H1 (cell line): ENCODE measurements around the gene WIPF3. TPM values are rescaled to one million over a fixed set of nuclear protein-coding genes. Genes with fewer than 3 reads are reported as not detected.

Source experiments
- CTCF ChIA-PET: fragments of 300-600 bp; sonication (Branson Sonifier 250); formaldehyde crosslinking; loops from one replicate; lab custom pipeline; 2021; ENCODE audit not compliant: partially characterized antibody; lab: Charles Lee
- POLR2A ChIA-PET: fragments of 300-600 bp; sonication (Branson Sonifier 250); formaldehyde crosslinking; loops from one replicate; lab custom pipeline; 2021; ENCODE audit warnings: inconsistent platforms; ENCODE audit not compliant: partially characterized antibody; lab: Charles Lee
- DNase-seq, 2 experiments: peaks; one replicate each; pipeline versions ENCODE4 v3.0.0 to v3.0.0-alpha.2; 2010 to 2022; ENCODE audit warnings: low spot score in 2 of 2, low read depth in 1 of 2, mixed read lengths in 1 of 2
- FAIRE-seq: peaks from 2 replicates; lab custom pipeline; 2011; peaks lifted over from hg19 to GRCh38; lab: Jason Lieb, UNC
- H2AFZ ChIP-seq: 2 replicates; pipeline ENCODE4 v1.8.1; 2012; ENCODE audit warnings: low read length, inconsistent platforms
- H2AK5ac ChIP-seq: 2 replicates; pipeline ENCODE4 v1.6.1; 2013; ENCODE audit warnings: low read depth, low read length
- H2BK120ac ChIP-seq: replicated peaks from 2 replicates; pipeline ENCODE3; 2013; ENCODE audit warnings: low read depth, low read length, inconsistent platforms
- H2BK12ac ChIP-seq: 2 replicates; pipeline ENCODE4 v1.6.1; 2013; ENCODE audit warnings: low read depth, low read length
- H2BK15ac ChIP-seq: 2 replicates; pipeline ENCODE4 v1.6.1; 2013; ENCODE audit warnings: low read length
- H2BK20ac ChIP-seq: 2 replicates; pipeline ENCODE4 v1.6.1; 2013; ENCODE audit warnings: low read length
- H2BK5ac ChIP-seq: 2 replicates; pipeline ENCODE4 v1.6.1; 2013; ENCODE audit warnings: low read depth, low read length
- H3K14ac ChIP-seq: 2 replicates; pipeline ENCODE4 v1.6.1; 2013; ENCODE audit warnings: inconsistent platforms; ENCODE audit not compliant: insufficient read length
- H3K18ac ChIP-seq: 2 replicates; pipeline ENCODE4 v1.6.1; 2013; ENCODE audit warnings: low read length; ENCODE audit errors: extremely low read depth
- H3K23ac ChIP-seq: 2 replicates; pipeline ENCODE4 v1.6.1; 2013; ENCODE audit warnings: inconsistent platforms; ENCODE audit not compliant: insufficient read length
- H3K23me2 ChIP-seq: 2 replicates; pipeline ENCODE4 v1.6.1; 2013; ENCODE audit warnings: low read depth, low read length
- H3K27ac ChIP-seq: 2 replicates; pipeline ENCODE4 v1.6.1; 2011; ENCODE audit warnings: low read depth, low read length, inconsistent platforms
- H3K27me3 ChIP-seq, 4 experiments: replicated peaks in 1 of 4; 1 replicate in 1 of 4; 2 replicates in 3 of 4; pipeline versions ENCODE4 v1.6.1 to v1.8.1; 2011 to 2013; ENCODE audit warnings: low read length in 3 of 4, mild to moderate bottlenecking in 3 of 4, inconsistent platforms in 2 of 4, mixed read lengths in 2 of 4, moderate library complexity in 1 of 4; ENCODE audit not compliant: control insufficient read depth in 3 of 4, insufficient read depth in 3 of 4; ENCODE audit errors: extremely low read depth in 1 of 4
- H3K36me3 ChIP-seq, 4 experiments: 2 replicates each; pipeline versions ENCODE4 v1.6.1 to v1.8.1; 2011 to 2013; ENCODE audit warnings: mild to moderate bottlenecking in 4 of 4, low read length in 3 of 4, moderate library complexity in 2 of 4, control low read depth in 1 of 4, inconsistent platforms in 1 of 4; ENCODE audit not compliant: insufficient read depth in 4 of 4, control insufficient read depth in 2 of 4
- H3K4ac ChIP-seq: replicated peaks from 2 replicates; pipeline ENCODE3; 2013; ENCODE audit warnings: low read length, low read depth, mixed read lengths, inconsistent platforms; ENCODE audit not compliant: insufficient read length
- H3K4me1 ChIP-seq, 4 experiments: replicated peaks in 1 of 4; 1 replicate in 1 of 4; 2 replicates in 3 of 4; pipeline versions ENCODE4 v1.6.1 to v1.8.1; 2011 to 2013; ENCODE audit warnings: low read length in 3 of 4, inconsistent platforms in 2 of 4, mixed read lengths in 1 of 4; ENCODE audit not compliant: insufficient read depth in 4 of 4, control insufficient read depth in 3 of 4
- H3K4me2 ChIP-seq, 2 experiments: 2 replicates each; pipeline versions ENCODE4 v1.6.1 to v1.8.1; 2011 to 2013; ENCODE audit warnings: low read depth in 2 of 2, low read length in 2 of 2, control low read depth in 1 of 2, inconsistent platforms in 1 of 2, mild to moderate bottlenecking in 1 of 2; ENCODE audit not compliant: insufficient read depth in 1 of 2
- H3K4me3 ChIP-seq, 4 experiments: fragments of 200-600, 300-600 bp in 1 of 4; sonication (generic), shearing (Covaris generic), sonication (Bioruptor Twin) in 1 of 4; 2 replicates each; pipeline versions ENCODE4 v1.5.1 to v1.8.1; 2011 to 2016; ENCODE audit warnings: low read length in 4 of 4, low read depth in 3 of 4, control low read depth in 2 of 4, inconsistent platforms in 2 of 4, mild to moderate bottlenecking in 2 of 4, mixed read lengths in 1 of 4, moderate library complexity in 1 of 4; ENCODE audit not compliant: insufficient read depth in 2 of 4; ENCODE audit errors: extremely low read depth in 1 of 4
- H3K56ac ChIP-seq: replicated peaks from 2 replicates; pipeline ENCODE3; 2013; ENCODE audit warnings: low read depth, mild to moderate bottlenecking, mixed read lengths, low read length, inconsistent platforms; ENCODE audit not compliant: insufficient read length
- H3K79me1 ChIP-seq: 2 replicates; pipeline ENCODE4 v1.6.1; 2013; ENCODE audit warnings: low read depth, low read length, control low read depth
- H3K79me2 ChIP-seq, 2 experiments: 2 replicates each; pipeline versions ENCODE4 v1.6.1 to v1.8.1; 2012 to 2013; ENCODE audit warnings: low read length in 2 of 2, mild to moderate bottlenecking in 2 of 2, inconsistent platforms in 1 of 2; ENCODE audit not compliant: insufficient read depth in 2 of 2, control insufficient read depth in 1 of 2
- H3K9ac ChIP-seq, 4 experiments: replicated peaks in 1 of 4; 1 replicate in 1 of 4; 2 replicates in 3 of 4; pipeline versions ENCODE4 v1.6.1 to v1.8.1; 2011 to 2013; ENCODE audit warnings: low read depth in 3 of 4, low read length in 3 of 4, control low read depth in 2 of 4, mild to moderate bottlenecking in 2 of 4, moderate library complexity in 2 of 4, inconsistent platforms in 1 of 4; ENCODE audit errors: extremely low read depth in 1 of 4
- H3K9me3 ChIP-seq, 2 experiments: 2 replicates each; pipeline versions ENCODE4 v1.6.1 to v1.8.1; 2012 to 2013; ENCODE audit warnings: mild to moderate bottlenecking in 2 of 2, moderate library complexity in 2 of 2, control low read depth in 1 of 2, inconsistent platforms in 1 of 2, low read depth in 1 of 2, low read length in 1 of 2, mixed read lengths in 1 of 2; ENCODE audit not compliant: insufficient read depth in 2 of 2
- H4K20me1 ChIP-seq, 2 experiments: replicated peaks in 1 of 2; 2 replicates each; pipeline versions ENCODE3 to v1.8.1; 2011 to 2013; ENCODE audit warnings: inconsistent platforms in 2 of 2, low read length in 2 of 2, mild to moderate bottlenecking in 1 of 2; ENCODE audit not compliant: insufficient read depth in 2 of 2, control insufficient read depth in 1 of 2
- H4K5ac ChIP-seq: 2 replicates; pipeline ENCODE4 v1.6.1; 2013; ENCODE audit warnings: low read length, low read depth, mixed read lengths, inconsistent platforms; ENCODE audit not compliant: insufficient read length
- H4K8ac ChIP-seq: 2 replicates; pipeline ENCODE4 v1.8.0; 2013; ENCODE audit warnings: mild to moderate bottlenecking, moderate library complexity, low read length, inconsistent platforms; ENCODE audit not compliant: insufficient read depth; ENCODE audit errors: extremely low read depth
- H4K91ac ChIP-seq: replicated peaks from 2 replicates; pipeline ENCODE3; 2013; ENCODE audit warnings: low read length, mixed read lengths, inconsistent platforms; ENCODE audit not compliant: insufficient read length
- RNF2 ChIP-seq: fragments of 200-900, 300-1000 bp; sonication (generic); IDR thresholded peaks from 2 replicates; pipeline ENCODE4 v1.7.1; 2016; ENCODE audit warnings: borderline replicate concordance, low read depth, mild to moderate bottlenecking, antibody characterized with exemption, low read length; ENCODE audit not compliant: poor library complexity, severe bottlenecking; ENCODE audit errors: missing control alignments
- SP4 ChIP-seq: IDR thresholded peaks from 2 replicates; pipeline ENCODE4 v1.6.1; 2012; ENCODE audit warnings: low read length, inconsistent platforms
- TAF1 ChIP-seq: IDR thresholded peaks from 2 replicates; pipeline ENCODE4 v1.6.1; 2011; ENCODE audit warnings: mild to moderate bottlenecking, low read depth, low read length
- WGBS, 2 experiments: shearing (Covaris generic) in 1 of 2; methylation state at CpG; one replicate each; pipeline versions ENCODE4 v1.1.6 to v1.1.7; 2013 to 2015; ENCODE audit warnings: low lambda C conversion rate in 2 of 2, mixed read lengths in 2 of 2, inconsistent platforms in 1 of 2, low coverage in 1 of 2, missing lambda C conversion rate in 1 of 2; ENCODE audit not compliant: insufficient replicate concordance in 2 of 2, insufficient coverage in 1 of 2, insufficient read length in 1 of 2; ENCODE audit errors: extremely low coverage in 1 of 2, missing lambda C conversion rate in 1 of 2; 5-methylcytosine and 5-hydroxymethylcytosine counted together
- polyA plus RNA-seq, 7 experiments: library from polyadenylated mRNA; depleted of rRNA in 3 of 7; stranded (reverse) in 5 of 7; unstranded in 2 of 7; fragments of >200 nt in 5 of 7; fragments of 200-250 nt in 2 of 7; gene quantifications; 1 replicate in 5 of 7; 2 replicates in 1 of 7; 4 replicates in 1 of 7; pipeline versions ENCODE4 v1.2.1 to v1.2.3, GENCODE V29; 2011 to 2013; ENCODE audit warnings: missing spikeins in 2 of 7, mixed read lengths in 2 of 7
- total RNA-seq: library from RNA; stranded (reverse); fragmentation: NEBNext Ultra II Directional; extraction: Animal tissue kit (Norgen Biotek cat#: 25700); gene quantifications from 2 replicates; pipeline ENCODE4 v1.2.1, GENCODE V29; 2021

Gene WIPF3
- total and polyA plus RNA-seq, 2 of the 8 experiments (the other 6 are each of a cell fraction or from before 2014, with no cell fraction given), result 5.0 to 12.1 TPM

- Histone ChIP-seq H2BK20ac (no peak overlapping the region), H3K56ac (no peak overlapping the region), H2BK12ac (no peak overlapping the region), H3K14ac (no peak overlapping the region), H3K23me2 (peaks cover 6% of the 10 kb centered on the region; the same call in 1 of the 2 replicates), H3K4ac (no peak overlapping the region), H3K4me2 (peak overlapping the region; percentile 84), H3K4me1 (peaks cover 0 to 5% (median 2%) of the 10 kb centered on the region in 4 experiments; a peak in 2 of 7 replicates), H2BK120ac (no peak overlapping the region), H3K27ac (no peak overlapping the region), H3K79me2 (no peaks in the 10 kb centered on the region), H4K20me1 (peaks cover 0 to 2% of the 10 kb centered on the region in 2 experiments), H3K79me1 (no peaks in the 10 kb centered on the region), H2BK15ac (no peak overlapping the region), H4K5ac (no peak overlapping the region), H3K9me3 (no peaks in the 10 kb centered on the region), H3K36me3 (no peaks in the 10 kb centered on the region), H2AFZ (peak overlapping the region; percentile 94; the same call in 1 of the 2 replicates), H3K9ac (peak overlapping the region in 1 of 4 experiments; percentile 27; a peak in 3 of 7 replicates), H3K18ac (no peak overlapping the region), H3K4me3 (peak overlapping the region; percentile 48 to 71 (median 64)), H2AK5ac (no peak overlapping the region), H3K23ac (no peak overlapping the region), H3K27me3 (peaks cover 5 to 19% (median 18%) of the 10 kb centered on the region in 4 experiments), H4K8ac (no peak overlapping the region), H2BK5ac (no peak overlapping the region; the same call in 1 of the 2 replicates), H4K91ac (no peak overlapping the region)
- DNase-seq (no peak), FAIRE-seq (no peak)
- WGBS, 2 experiments, result 34% methylated on average over 12 of the region's 12 CpGs; no CpG with 5 or more reads in 1 of the 2 experiments
- CTCF ChIA-PET, result interaction anchor here (0.9 to 2.9 kb wide), 11 partner anchors 9 to 58 kb away, joined by 3 to 10 read pairs (median 4); no protein-coding TSS in a partner anchor
- TF ChIP-seq TAF1, result no peak
- no peak for TF ChIP-seq RNF2
- no peak for TF ChIP-seq SP4
- POLR2A ChIA-PET, result interaction anchor here (1.5 kb wide), 1 partner anchor 12 kb away, joined by 7 read pairs; no protein-coding TSS in a partner anchor
Measured at GRCh38 chr7:29805886-29806207, 461 bp upstream of the WIPF3 start.
